HG03354 (cell line): ENCODE data around the gene PRR13.
A peak's percentile ranks its signal among the peaks of the same experiment; 100 is the strongest.

Source experiments
- ATAC-seq: cut with Tn5 transposase; IDR thresholded peaks from one replicate; pipeline ENCODE4 v1.9.1; 2021; ENCODE audit warnings: mild to moderate bottlenecking; ENCODE audit not compliant: unreplicated experiment, poor library complexity, severe bottlenecking

Gene PRR13

GRCh38 chr12:53486736-53487487 is 45.4 kb downstream of the PRR13 start:
- no peak for ATAC-seq

- ATAC-seq: no peak
Observed at GRCh38 chr12:53489242-53489864, 47.8 kb downstream of the PRR13 start.

- no peak for ATAC-seq
Observed at GRCh38 chr12:53492188-53492587, 50.7 kb downstream of the PRR13 start.

GRCh38 chr12:53492830-53493609 is 51.5 kb downstream of the PRR13 start:
- peak; percentile 95 for ATAC-seq

- no peak for ATAC-seq
Observed at GRCh38 chr12:53493610-53494391, 52.3 kb downstream of the PRR13 start.
